CD4-positive, alpha-beta T cell (primary cell): ENCODE results near the gene MLXIP. TPM values are rescaled to one million over a fixed set of nuclear protein-coding genes. Genes with fewer than 3 reads are reported as not detected.

Source experiments
- ATAC-seq: fragments of 200-7000 bp; cut with Tn5 transposase; one replicate; pipeline ENCODE4 v1.10.0; 2022; ENCODE audit warnings: mild to moderate bottlenecking; ENCODE audit not compliant: poor library complexity
- CTCF ChIA-PET: fragments of 350-600 bp; sonication (Branson Sonifier 250); formaldehyde crosslinking; loops from one replicate; lab custom pipeline; 2021; ENCODE audit warnings: antibody characterized with exemption, inconsistent platforms; lab: Charles Lee
- POLR2A ChIA-PET: fragments of 350-600 bp; sonication (Branson Sonifier 250); formaldehyde crosslinking; loops from one replicate; lab custom pipeline; 2021; ENCODE audit warnings: antibody characterized with exemption, inconsistent platforms; lab: Charles Lee
- DNase-seq, 14 experiments: peaks; one replicate each; pipeline ENCODE4 v3.0.0-alpha.2; 2013 to 2020; ENCODE audit warnings: mixed read lengths in 2 of 14
- H3K27ac ChIP-seq, 2 donors: one replicate each; pipeline versions ENCODE4 v1.5.1 to v1.7.0; 2013; ENCODE audit warnings: low read length in 2 of 2, low read depth in 1 of 2, mild to moderate bottlenecking in 1 of 2
- H3K27me3 ChIP-seq, 2 experiments: 1 replicate in 1 of 2; 2 replicates in 1 of 2; pipeline versions ENCODE4 v1.6.1 to v1.7.0; 2013; ENCODE audit warnings: low read length in 2 of 2, control low read depth in 1 of 2, mild to moderate bottlenecking in 1 of 2, moderate library complexity in 1 of 2; ENCODE audit not compliant: insufficient read depth in 2 of 2, control insufficient read depth in 1 of 2
- H3K36me3 ChIP-seq: one replicate; pipeline ENCODE4 v1.6.1; 2013; ENCODE audit warnings: low read length, control low read depth; ENCODE audit not compliant: insufficient read depth
- H3K4me1 ChIP-seq: one replicate; pipeline ENCODE4 v1.6.1; 2013; ENCODE audit warnings: low read length, control low read depth; ENCODE audit not compliant: insufficient read depth
- H3K4me3 ChIP-seq: one replicate; pipeline ENCODE4 v1.5.1; 2013; ENCODE audit warnings: mild to moderate bottlenecking, low read length, moderate library complexity
- H3K9me3 ChIP-seq, 2 experiments: 1 replicate in 1 of 2; 2 replicates in 1 of 2; pipeline versions ENCODE4 v1.6.1 to v1.7.0; 2013; ENCODE audit warnings: low read length in 2 of 2, mild to moderate bottlenecking in 2 of 2, control low read depth in 1 of 2, moderate library complexity in 1 of 2; ENCODE audit not compliant: control insufficient read depth in 1 of 2, insufficient read depth in 1 of 2
- H3K27ac Mint-ChIP-seq: one replicate; pipeline ENCODE4 v1.8.0; 2020; ENCODE audit warnings: mixed read lengths
- H3K27me3 Mint-ChIP-seq: one replicate; pipeline ENCODE4 v1.8.0; 2021; ENCODE audit warnings: mixed read lengths
- H3K36me3 Mint-ChIP-seq: one replicate; pipeline ENCODE4 v1.8.0; 2021; ENCODE audit warnings: low read depth, mixed read lengths
- H3K4me1 Mint-ChIP-seq: one replicate; pipeline ENCODE4 v1.8.0; 2021; ENCODE audit warnings: low read depth, mixed read lengths
- H3K4me3 Mint-ChIP-seq: one replicate; pipeline ENCODE4 v1.8.0; 2020; ENCODE audit warnings: mild to moderate bottlenecking, mixed read lengths
- H3K9me3 Mint-ChIP-seq: one replicate; pipeline ENCODE4 v1.8.0; 2020; ENCODE audit warnings: mixed read lengths
- intact Hi-C, 2 experiments: fragments of 100-400 bp; cut with DNase I in 1 of 2; cut with micrococcal nuclease in 1 of 2; formaldehyde crosslinking; loops; one replicate each; pipeline versions ENCODE4 v1.15.1 to v1.9.0; 2023 to 2025; cut with DNase I, micrococcal nuclease
- total RNA-seq, 174 experiments: library from RNA in 2 of 174; stranded (reverse) in 2 of 174; gene quantifications; one replicate each; pipeline ENCODE4 v1.2.3 and lab custom pipeline; 2021 to 2026
- TF ChIP-seq, protein P1 (sequence below): fragments of 200-600 bp; IDR thresholded peaks from one replicate; pipeline ENCODE4 v1.8.0; 2022; ENCODE audit warnings: antibody characterized with exemption, mild to moderate bottlenecking

MLXIP gene
- total RNA-seq, 2 experiments from 2014 or later: 98.0 to 99.3 TPM

DNA sequence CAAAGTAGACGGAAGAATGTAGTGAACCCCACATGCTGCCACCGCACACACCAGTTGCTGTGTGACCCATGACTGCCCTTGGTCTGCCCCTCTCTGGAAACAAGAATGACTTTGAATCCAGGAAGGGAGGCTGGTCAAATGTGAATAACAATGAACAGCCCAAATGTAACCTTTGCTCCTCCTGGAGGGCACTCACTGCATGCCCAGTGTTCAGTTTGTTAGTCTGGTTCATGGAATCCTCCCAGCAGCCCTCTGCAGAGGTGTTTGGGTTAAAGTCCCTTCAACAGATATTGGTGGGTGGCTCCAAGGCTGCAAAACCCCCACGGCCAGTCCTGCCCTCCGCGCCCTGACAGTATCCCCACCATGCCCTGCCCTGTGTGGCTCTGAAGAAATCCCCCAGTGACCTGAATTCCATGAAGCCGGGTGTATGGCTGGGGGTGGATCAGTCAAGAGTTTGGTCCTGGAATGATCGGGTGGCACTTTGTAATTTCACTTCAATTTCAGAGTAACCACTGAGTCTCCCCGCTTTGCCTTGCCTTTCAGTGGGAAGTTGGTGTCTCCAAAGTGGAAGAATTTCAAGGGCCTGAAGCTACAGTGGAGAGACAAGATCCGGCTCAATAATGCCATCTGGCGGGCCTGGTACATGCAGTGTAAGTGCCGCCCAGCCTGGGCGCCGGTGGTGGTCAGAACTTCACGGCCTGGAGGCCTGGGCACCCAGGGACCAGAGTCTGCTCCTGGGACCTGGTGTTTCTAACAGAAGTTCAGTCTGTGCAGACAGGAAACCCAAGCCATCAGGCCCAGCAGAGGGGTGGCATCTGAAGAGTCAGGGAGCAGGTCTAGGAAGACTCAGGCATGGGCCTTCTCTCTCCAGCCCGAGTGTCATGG, 48.4 kb downstream of the MLXIP start:
- Histone ChIP-seq H3K27ac (no peak overlapping the region), H3K4me1 (peaks cover 15% of the 10 kb centered on the region), H3K9me3 (no peaks in the 10 kb centered on the region), H3K27me3 (no peaks in the 10 kb centered on the region), H3K4me3 (no peak overlapping the region), H3K36me3 (peaks cover 48% of the 10 kb centered on the region)
- H3K4me3 Mint-ChIP-seq: no peak overlapping the region
- intact Hi-C loops: no loop called here
- no peaks in the 10 kb centered on the region for H3K9me3 Mint-ChIP-seq
- TF ChIP-seq, protein P1, sequence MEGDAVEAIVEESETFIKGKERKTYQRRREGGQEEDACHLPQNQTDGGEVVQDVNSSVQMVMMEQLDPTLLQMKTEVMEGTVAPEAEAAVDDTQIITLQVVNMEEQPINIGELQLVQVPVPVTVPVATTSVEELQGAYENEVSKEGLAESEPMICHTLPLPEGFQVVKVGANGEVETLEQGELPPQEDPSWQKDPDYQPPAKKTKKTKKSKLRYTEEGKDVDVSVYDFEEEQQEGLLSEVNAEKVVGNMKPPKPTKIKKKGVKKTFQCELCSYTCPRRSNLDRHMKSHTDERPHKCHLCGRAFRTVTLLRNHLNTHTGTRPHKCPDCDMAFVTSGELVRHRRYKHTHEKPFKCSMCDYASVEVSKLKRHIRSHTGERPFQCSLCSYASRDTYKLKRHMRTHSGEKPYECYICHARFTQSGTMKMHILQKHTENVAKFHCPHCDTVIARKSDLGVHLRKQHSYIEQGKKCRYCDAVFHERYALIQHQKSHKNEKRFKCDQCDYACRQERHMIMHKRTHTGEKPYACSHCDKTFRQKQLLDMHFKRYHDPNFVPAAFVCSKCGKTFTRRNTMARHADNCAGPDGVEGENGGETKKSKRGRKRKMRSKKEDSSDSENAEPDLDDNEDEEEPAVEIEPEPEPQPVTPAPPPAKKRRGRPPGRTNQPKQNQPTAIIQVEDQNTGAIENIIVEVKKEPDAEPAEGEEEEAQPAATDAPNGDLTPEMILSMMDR: no peak
- no peaks in the 10 kb centered on the region for H3K27me3 Mint-ChIP-seq
- CTCF ChIA-PET: no interaction called here
- peaks cover 24% of the 10 kb centered on the region for H3K4me1 Mint-ChIP-seq
- DNase-seq: no peak
- no peak for ATAC-seq
- peaks cover 61% of the 10 kb centered on the region for H3K36me3 Mint-ChIP-seq
- no peak overlapping the region for H3K27ac Mint-ChIP-seq
- POLR2A ChIA-PET: no interaction called here

DNA sequence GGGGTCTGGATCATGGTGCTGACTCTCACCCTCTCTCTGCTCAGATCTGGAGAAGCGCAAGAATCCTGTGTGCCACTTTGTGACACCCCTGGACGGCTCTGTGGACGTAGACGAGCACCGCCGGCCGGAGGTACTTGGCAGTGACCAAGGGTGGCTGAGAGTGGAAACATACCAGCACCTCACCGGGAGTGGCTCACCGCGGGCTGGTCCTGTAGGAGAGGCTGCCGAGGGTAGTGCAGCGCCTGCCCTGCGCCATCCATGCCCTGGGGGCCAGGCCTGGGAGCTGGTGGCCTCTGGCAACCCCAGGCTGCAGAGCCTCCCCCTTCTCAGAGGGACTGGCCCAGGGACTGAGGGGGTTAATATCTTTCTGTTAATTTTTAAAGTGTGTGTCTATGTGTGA, 49.3 kb downstream of the MLXIP start:
- Mint-ChIP-seq H3K36me3 (peaks cover 70% of the 10 kb centered on the region), H3K4me1 (peaks cover 22% of the 10 kb centered on the region), H3K27ac (no peak overlapping the region), H3K9me3 (no peaks in the 10 kb centered on the region), H3K4me3 (no peak overlapping the region), H3K27me3 (no peaks in the 10 kb centered on the region)
- Histone ChIP-seq H3K27ac (no peak overlapping the region), H3K4me3 (no peak overlapping the region), H3K36me3 (peaks cover 57% of the 10 kb centered on the region), H3K9me3 (no peaks in the 10 kb centered on the region), H3K27me3 (no peaks in the 10 kb centered on the region), H3K4me1 (peaks cover 11% of the 10 kb centered on the region)
- CTCF ChIA-PET: no interaction called here
- intact Hi-C loops: no loop called here
- POLR2A ChIA-PET: no interaction called here
- ATAC-seq (no peak), DNase-seq (no peak)
- TF ChIP-seq, protein P1: no peak

DNA sequence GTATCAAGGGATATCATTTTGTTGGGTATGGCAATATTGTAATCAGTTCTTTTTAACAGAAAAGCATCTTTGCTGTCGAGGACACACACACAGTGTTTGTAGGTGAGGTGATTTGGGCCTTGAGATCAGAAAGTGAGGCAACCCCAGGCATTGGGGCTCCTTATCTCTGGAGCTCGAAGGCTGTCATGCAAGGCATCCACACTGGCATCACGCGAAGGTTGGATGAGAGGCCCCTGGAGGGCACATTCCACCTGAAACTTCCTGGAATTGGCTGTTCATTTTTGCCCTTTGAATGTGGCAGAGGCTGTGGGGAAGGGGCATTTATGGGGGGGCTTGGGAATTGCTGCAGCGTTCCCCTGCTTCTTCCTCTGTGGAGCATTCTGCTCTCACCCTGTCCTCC, 49.9 kb downstream of the MLXIP start:
- POLR2A ChIA-PET: no interaction called here
- intact Hi-C loops: no loop called here
- Histone ChIP-seq H3K4me1 (peaks cover 4% of the 10 kb centered on the region), H3K36me3 (peaks cover 63% of the 10 kb centered on the region), H3K9me3 (no peaks in the 10 kb centered on the region), H3K4me3 (no peak overlapping the region), H3K27ac (no peak overlapping the region), H3K27me3 (no peaks in the 10 kb centered on the region)
- CTCF ChIA-PET: no interaction called here
- Mint-ChIP-seq H3K9me3 (no peaks in the 10 kb centered on the region), H3K4me3 (no peak overlapping the region), H3K4me1 (peaks cover 16% of the 10 kb centered on the region), H3K36me3 (peaks cover 71% of the 10 kb centered on the region), H3K27ac (no peak overlapping the region), H3K27me3 (no peaks in the 10 kb centered on the region)
- no peak for ATAC-seq
- no peak for DNase-seq
- TF ChIP-seq, protein P1: no peak
